ENCODE results near the gene ERH.
"Not testable (repeated sequence)": the region's sequence is repeated elsewhere in the genome, so short reads cannot be mapped to it uniquely, and the experiment has no call there.

The ERH gene

GRCh38 chr14:69395929-69396328, 2.2 kb downstream of the ERH start:
- no peak for DNase-seq (ENCODE audit: low read depth)

- no peak for DNase-seq (ENCODE audit: low read depth)
Observed at GRCh38 chr14:69392481-69392880, 5.6 kb downstream of the ERH start.

GRCh38 chr14:69391400-69391799, 6.7 kb downstream of the ERH start:
- DNase-seq (ENCODE audit: low read depth) = not testable (repeated sequence)

GRCh38 chr14:69387311-69387710, 10.8 kb downstream of the ERH start:
- DNase-seq (ENCODE audit: low read depth) = no peak

- DNase-seq (ENCODE audit: low read depth) = no peak
Observed at GRCh38 chr14:69378274-69378673, 19.8 kb downstream of the ERH start.

GRCh38 chr14:69376439-69376838, 21.7 kb downstream of the ERH start:
- DNase-seq (ENCODE audit: low read depth) = no peak

GRCh38 chr14:69375722-69376121, 22.4 kb downstream of the ERH start:
- DNase-seq (ENCODE audit: low read depth) = no peak

- no peak for DNase-seq (ENCODE audit: low read depth)
Observed at GRCh38 chr14:69375182-69375581, 22.9 kb downstream of the ERH start.

GRCh38 chr14:69374235-69374634, 23.9 kb downstream of the ERH start:
- no peak for DNase-seq (ENCODE audit: low read depth)

- DNase-seq (ENCODE audit: low read depth) = no peak
Observed at GRCh38 chr14:69373104-69373503, 25.0 kb downstream of the ERH start.

GRCh38 chr14:69372146-69372545, 26.0 kb downstream of the ERH start:
- DNase-seq (ENCODE audit: low read depth) = no peak

GRCh38 chr14:69370061-69370460, 28.0 kb downstream of the ERH start:
- DNase-seq (ENCODE audit: low read depth) = no peak

- DNase-seq (ENCODE audit: low read depth) = no peak
Observed at GRCh38 chr14:69368381-69368780, 29.7 kb downstream of the ERH start.

- DNase-seq (ENCODE audit: low read depth) = no peak
Observed at GRCh38 chr14:69366761-69367160, 31.3 kb downstream of the ERH start.

- DNase-seq (ENCODE audit: low read depth) = no peak
Observed at GRCh38 chr14:69366069-69366468, 32.0 kb downstream of the ERH start.

GRCh38 chr14:69364378-69364777, 33.7 kb downstream of the ERH start:
- DNase-seq (ENCODE audit: low read depth) = no peak

- no peak for DNase-seq (ENCODE audit: low read depth)
Observed at GRCh38 chr14:69363964-69364363, 34.1 kb downstream of the ERH start.

GRCh38 chr14:69363055-69363454, 35.0 kb downstream of the ERH start:
- no peak for DNase-seq (ENCODE audit: low read depth)

GRCh38 chr14:69360438-69361108, 37.5 kb downstream of the ERH start:
- no peak for DNase-seq (ENCODE audit: low read depth)

GRCh38 chr14:69358966-69359365, 39.1 kb downstream of the ERH start:
- DNase-seq (ENCODE audit: low read depth) = no peak

GRCh38 chr14:69358233-69358963, 39.7 kb downstream of the ERH start:
- no peak for DNase-seq (ENCODE audit: low read depth)

GRCh38 chr14:69357544-69358200, 40.4 kb downstream of the ERH start:
- no peak for DNase-seq (ENCODE audit: low read depth)

- DNase-seq (ENCODE audit: low read depth) = no peak
Observed at GRCh38 chr14:69356903-69357543, 41.1 kb downstream of the ERH start.

Measured in activated gamma-delta T cell treated with anti-CD3 and anti-CD28 coated beads, Interleukin-2, amount 50 U/mL, for 16 hours (primary cell).